HFFc6 (cell line): ENCODE results near the gene TRABD2B. TPM values are rescaled to one million over a fixed set of nuclear protein-coding genes. Genes with fewer than 3 reads are reported as not detected.

ENCODE experiments used
- DNase-seq: peaks from one replicate; pipeline ENCODE4 v3.0.0-alpha.2; 2018
- H3K27ac Mint-ChIP-seq: 2 replicates; pipeline ENCODE4 v1.8.0; 2020; ENCODE audit warnings: mild to moderate bottlenecking, mixed read lengths
- H3K27me3 Mint-ChIP-seq: 2 replicates; pipeline ENCODE4 v1.8.0; 2021; ENCODE audit warnings: mild to moderate bottlenecking, moderate library complexity, mixed read lengths; ENCODE audit not compliant: insufficient read depth
- H3K36me3 Mint-ChIP-seq: 2 replicates; pipeline ENCODE4 v1.8.0; 2021; ENCODE audit warnings: low read depth, mixed read lengths
- H3K4me1 Mint-ChIP-seq: 2 replicates; pipeline ENCODE4 v1.8.0; 2020; ENCODE audit warnings: low read depth, mixed read lengths
- H3K4me3 Mint-ChIP-seq: 2 replicates; pipeline ENCODE4 v1.8.0; 2020; ENCODE audit warnings: mild to moderate bottlenecking, moderate library complexity, mixed read lengths
- H3K9me3 Mint-ChIP-seq: 2 replicates; pipeline ENCODE4 v1.8.0; 2020; ENCODE audit warnings: mild to moderate bottlenecking, mixed read lengths
- total RNA-seq, 6 experiments: library from RNA; stranded (reverse); fragmentation: NEBNext Ultra II Directional; extraction: Animal tissue kit (Norgen Biotek cat#: 25700); gene quantifications; 2 replicates in 1 of 6; 3 replicates in 5 of 6; pipeline ENCODE4 v1.2.3, GENCODE V29; 2021
- TF ChIP-seq, protein P1 (sequence below): fragments of 200-600 bp; sonication (generic); IDR thresholded peaks from 2 replicates; pipeline ENCODE4 v1.5.0; 2021; ENCODE audit warnings: antibody characterized with exemption, mild to moderate bottlenecking

TRABD2B gene
- total RNA-seq, 6 experiments from 2014 or later = not detected

DNA sequence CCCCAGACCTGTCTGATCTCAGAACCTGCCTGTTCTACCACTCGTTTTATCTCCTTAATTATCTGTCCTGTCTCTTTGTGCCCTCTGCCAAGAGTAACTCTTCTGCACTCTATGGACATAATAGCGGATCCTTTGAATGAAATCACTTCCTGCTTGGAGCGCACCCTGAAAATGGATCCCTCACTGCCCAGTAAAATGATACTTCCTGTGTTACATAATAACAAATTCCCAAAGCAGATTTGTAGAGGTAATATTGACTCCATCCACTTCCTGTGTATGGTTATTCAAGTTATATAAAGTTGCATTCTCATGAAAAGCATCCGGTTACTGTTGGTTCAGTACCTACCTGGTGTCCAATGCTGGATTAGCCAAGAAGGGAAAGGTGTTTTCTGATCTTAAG lies 246.0 kb downstream of the TRABD2B start:
- H3K4me1 Mint-ChIP-seq = no peaks in the 10 kb centered on the region
- DNase-seq = no peak
- H3K27ac Mint-ChIP-seq = no peak overlapping the region
- H3K9me3 Mint-ChIP-seq = no peaks in the 10 kb centered on the region; the same call in 1 of the 2 replicates
- H3K27me3 Mint-ChIP-seq = peaks cover 5% of the 10 kb centered on the region; the same call in 1 of the 2 replicates
- TF ChIP-seq, protein P1, sequence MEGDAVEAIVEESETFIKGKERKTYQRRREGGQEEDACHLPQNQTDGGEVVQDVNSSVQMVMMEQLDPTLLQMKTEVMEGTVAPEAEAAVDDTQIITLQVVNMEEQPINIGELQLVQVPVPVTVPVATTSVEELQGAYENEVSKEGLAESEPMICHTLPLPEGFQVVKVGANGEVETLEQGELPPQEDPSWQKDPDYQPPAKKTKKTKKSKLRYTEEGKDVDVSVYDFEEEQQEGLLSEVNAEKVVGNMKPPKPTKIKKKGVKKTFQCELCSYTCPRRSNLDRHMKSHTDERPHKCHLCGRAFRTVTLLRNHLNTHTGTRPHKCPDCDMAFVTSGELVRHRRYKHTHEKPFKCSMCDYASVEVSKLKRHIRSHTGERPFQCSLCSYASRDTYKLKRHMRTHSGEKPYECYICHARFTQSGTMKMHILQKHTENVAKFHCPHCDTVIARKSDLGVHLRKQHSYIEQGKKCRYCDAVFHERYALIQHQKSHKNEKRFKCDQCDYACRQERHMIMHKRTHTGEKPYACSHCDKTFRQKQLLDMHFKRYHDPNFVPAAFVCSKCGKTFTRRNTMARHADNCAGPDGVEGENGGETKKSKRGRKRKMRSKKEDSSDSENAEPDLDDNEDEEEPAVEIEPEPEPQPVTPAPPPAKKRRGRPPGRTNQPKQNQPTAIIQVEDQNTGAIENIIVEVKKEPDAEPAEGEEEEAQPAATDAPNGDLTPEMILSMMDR = no peak
- no peak overlapping the region for H3K4me3 Mint-ChIP-seq
- H3K36me3 Mint-ChIP-seq = no peaks in the 10 kb centered on the region

DNA sequence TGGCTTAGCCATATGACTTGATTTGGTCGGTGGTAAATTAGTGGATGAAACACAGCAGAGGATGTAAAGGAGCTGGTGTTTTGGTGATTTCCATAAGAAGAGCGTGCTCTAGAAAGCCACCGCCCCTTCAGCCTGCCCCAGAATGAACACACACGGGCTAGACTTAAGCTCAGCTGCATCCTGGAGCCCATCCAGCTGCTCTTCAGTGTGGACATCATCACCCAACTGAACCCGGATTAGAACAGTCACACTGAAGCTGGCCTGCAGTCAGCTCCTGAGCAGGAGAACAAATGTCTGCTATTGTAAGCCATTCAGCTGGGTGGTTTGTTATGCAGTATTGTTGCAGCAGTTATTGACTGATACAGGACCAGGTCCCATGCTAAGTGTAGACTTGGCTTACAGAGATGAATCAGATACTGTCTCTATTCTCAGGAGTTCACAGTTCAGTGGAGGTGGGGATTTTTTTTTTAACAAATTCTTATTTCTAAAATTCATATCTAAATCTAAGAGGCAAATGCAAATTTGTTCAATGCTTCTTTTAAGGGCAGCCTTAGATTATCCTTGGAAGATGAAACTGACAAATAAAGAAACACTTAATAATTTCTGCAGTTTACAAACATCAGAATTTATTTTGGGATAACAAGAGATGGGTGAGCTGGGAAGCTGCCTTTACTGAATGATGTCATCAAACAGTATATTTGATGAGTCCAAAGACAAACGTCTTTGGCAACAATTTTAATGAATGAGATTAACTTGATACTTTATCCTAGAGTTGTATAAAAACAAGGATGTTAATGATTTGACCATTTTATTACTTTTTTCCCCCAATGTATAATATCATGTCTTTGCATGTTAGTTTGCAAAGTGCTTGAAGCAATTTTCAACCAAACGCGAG lies 251.2 kb downstream of the TRABD2B start:
- no peak overlapping the region for H3K4me3 Mint-ChIP-seq
- H3K4me1 Mint-ChIP-seq = no peaks in the 10 kb centered on the region
- TF ChIP-seq, protein P1 = no peak
- no peak overlapping the region for H3K27ac Mint-ChIP-seq
- no peaks in the 10 kb centered on the region for H3K36me3 Mint-ChIP-seq
- no peak for DNase-seq
- H3K9me3 Mint-ChIP-seq = peaks cover 20% of the 10 kb centered on the region
- H3K27me3 Mint-ChIP-seq = no peaks in the 10 kb centered on the region; the same call in 1 of the 2 replicates

DNA sequence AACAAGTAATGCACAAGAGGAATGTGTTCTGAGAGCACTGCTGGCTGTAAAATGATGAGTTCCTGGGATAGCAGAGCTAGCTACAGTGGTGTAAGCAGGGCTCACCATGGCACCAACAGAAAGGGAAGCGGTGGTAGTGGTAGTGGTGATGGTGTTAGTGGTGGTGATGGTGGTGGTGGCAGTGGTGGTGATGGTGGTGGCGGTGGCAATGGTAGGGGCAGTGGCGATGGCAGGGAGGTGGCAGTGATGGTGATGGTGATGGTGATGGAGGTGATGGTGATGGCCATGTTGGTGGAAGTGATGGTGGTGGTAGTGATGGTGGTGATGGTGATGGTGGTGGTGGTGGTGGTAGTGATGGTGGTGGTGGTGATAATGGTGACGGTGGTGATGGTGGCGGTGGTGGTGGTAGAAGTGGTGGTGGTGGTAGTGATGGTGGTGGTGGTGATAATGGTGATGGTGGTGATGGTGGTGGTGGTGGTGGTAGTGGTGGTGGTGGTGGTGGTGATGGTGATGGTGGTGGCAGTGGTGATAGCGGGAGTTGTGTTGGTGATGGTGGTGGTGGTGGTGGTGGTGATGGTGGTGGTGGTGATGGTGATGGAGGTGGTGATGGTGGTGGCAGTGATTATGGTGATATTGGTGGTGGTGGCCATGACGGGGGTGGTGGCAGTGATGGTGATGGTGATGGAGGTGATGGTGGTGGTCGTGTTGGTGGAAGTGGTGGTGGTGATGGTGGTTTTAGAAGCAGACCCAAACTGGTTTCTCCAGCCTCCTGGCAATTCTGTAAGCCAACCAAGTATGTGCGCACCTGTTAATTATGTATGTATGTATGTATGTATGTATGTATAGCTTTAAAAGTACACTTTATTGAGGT lies 254.1 kb downstream of the TRABD2B start:
- H3K9me3 Mint-ChIP-seq = peaks cover 22% of the 10 kb centered on the region
- no peaks in the 10 kb centered on the region; the same call in 1 of the 2 replicates for H3K27me3 Mint-ChIP-seq
- H3K4me3 Mint-ChIP-seq = no peak overlapping the region
- H3K27ac Mint-ChIP-seq = no peak overlapping the region
- DNase-seq = no peak
- no peaks in the 10 kb centered on the region for H3K36me3 Mint-ChIP-seq
- H3K4me1 Mint-ChIP-seq = no peaks in the 10 kb centered on the region
- TF ChIP-seq, protein P1 = no peak

DNA sequence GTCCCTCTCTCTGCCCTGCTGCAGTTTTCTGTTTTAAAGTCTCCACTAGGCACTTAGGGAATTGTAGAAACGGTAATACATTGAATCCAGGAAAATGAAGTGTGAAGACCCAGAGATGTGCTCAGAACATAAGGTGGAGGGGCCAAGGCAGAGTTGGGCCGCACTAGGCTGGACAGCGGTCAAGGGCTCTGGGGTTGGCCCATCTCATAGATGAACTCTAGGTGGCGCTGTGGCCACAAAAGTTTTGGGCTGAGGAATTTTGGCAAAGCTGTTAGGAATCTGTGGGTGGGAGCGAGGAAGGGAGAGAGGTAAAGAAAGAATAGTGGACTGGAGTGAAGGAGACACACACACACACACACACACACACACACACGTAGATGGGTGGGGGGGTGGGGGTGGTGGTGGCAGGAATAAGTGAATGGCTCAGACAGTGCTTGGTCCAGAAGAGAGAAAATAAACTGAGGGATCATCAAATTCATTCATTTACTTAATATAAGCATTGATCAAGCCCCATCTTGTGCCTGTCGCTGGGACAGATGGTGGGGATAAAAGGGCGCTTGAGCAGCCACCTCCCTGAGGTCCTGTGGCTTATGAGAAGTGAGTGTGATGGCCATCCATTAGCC lies 258.5 kb downstream of the TRABD2B start:
- no peaks in the 10 kb centered on the region for H3K27me3 Mint-ChIP-seq
- no peak for DNase-seq
- no peaks in the 10 kb centered on the region for H3K4me1 Mint-ChIP-seq
- H3K4me3 Mint-ChIP-seq = no peak overlapping the region
- no peak overlapping the region for H3K27ac Mint-ChIP-seq
- TF ChIP-seq, protein P1 = peak; percentile 81
- H3K36me3 Mint-ChIP-seq = no peaks in the 10 kb centered on the region
- H3K9me3 Mint-ChIP-seq = peaks cover 22% of the 10 kb centered on the region

DNA sequence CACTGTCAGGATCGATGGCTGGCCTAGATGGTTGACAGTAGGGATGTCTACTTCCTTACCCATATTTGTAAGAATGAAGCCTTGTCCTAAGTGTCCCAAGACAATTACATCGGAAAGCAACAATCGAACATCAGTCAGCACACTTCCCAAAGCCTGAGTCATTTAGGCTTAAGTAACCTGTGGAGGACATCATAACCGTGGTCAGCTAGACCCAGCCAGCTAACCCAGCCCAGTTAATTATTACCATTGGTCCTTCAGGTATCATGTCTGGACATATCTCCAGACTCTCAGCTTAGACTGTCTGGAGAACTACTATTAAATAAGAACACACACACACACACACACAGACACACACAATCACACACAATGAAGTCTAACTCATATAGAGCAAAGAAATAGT lies 264.7 kb downstream of the TRABD2B start:
- H3K9me3 Mint-ChIP-seq = no peaks in the 10 kb centered on the region
- H3K4me1 Mint-ChIP-seq = peaks cover 9% of the 10 kb centered on the region
- TF ChIP-seq, protein P1 = no peak
- H3K4me3 Mint-ChIP-seq = no peak overlapping the region
- DNase-seq = no peak
- no peaks in the 10 kb centered on the region for H3K36me3 Mint-ChIP-seq
- H3K27me3 Mint-ChIP-seq = peaks cover 4% of the 10 kb centered on the region
- no peak overlapping the region for H3K27ac Mint-ChIP-seq
